Measurements from ENCODE around the gene RTEL1. TPM values are rescaled to one million over a fixed set of nuclear protein-coding genes. Genes with fewer than 3 reads are reported as not detected.

Gene RTEL1
- total and polyA plus RNA-seq, 9 of the 15 experiments (the other 6 are each of a cell fraction or from before 2014, with no cell fraction given) = 0.36 to 61.0 (median 17.9) TPM

- TF ChIP-seq C11orf30 (IDR thresholded peaks at IDR 0.05; ENCODE audit: low read depth) (peak; percentile 88), AFF1 (IDR thresholded peaks at IDR 0.05; ENCODE audit: low read depth in 1 of 2, partially characterized antibody in 2 of 2) (peak; percentile 45 to 74), GTF2F1 (IDR thresholded peaks at IDR 0.05; ENCODE audit: low read depth, low read length) (peak; percentile 66), HLTF (IDR thresholded peaks at IDR 0.05) (0 out of 2 replicates have a peak, but pooled peaks have one; percentile 3), ESRRB (CRISPR knock-in tag; IDR thresholded peaks at IDR 0.05; ENCODE audit: borderline replicate concordance) (0 out of 2 replicates have a peak, but pooled peaks have one; percentile 71), RCOR1 (IDR thresholded peaks at IDR 0.05; ENCODE audit: borderline replicate concordance in 1 of 2, low read depth in 2 of 2, low read length in 2 of 2) (peak in 1 of 2 experiments; percentile 81; a peak in 2 of 4 replicates), ZNF511 (CRISPR knock-in tag; IDR thresholded peaks at IDR 0.05) (peak; percentile 44; the same call in 1 of the 2 replicates), RFX1 (IDR thresholded peaks at IDR 0.05) (no peak), TBP (optimal IDR thresholded peaks at IDR 0.05; ENCODE audit: low read depth, low read length) (peak; percentile 91), SMARCA4 (IDR thresholded peaks at IDR 0.05) (0 out of 2 replicates have a peak, but pooled peaks have one; percentile 14), PHF21A (IDR thresholded peaks at IDR 0.05; ENCODE audit: borderline replicate concordance, low read depth) (peak; percentile 64; the same call in 1 of the 2 replicates), E2F8 (IDR thresholded peaks at IDR 0.05; ENCODE audit: low read depth, partially characterized antibody) (peak; percentile 79), HDAC8 (tag; IDR thresholded peaks at IDR 0.05) (peak; percentile 50; the same call in 1 of the 2 replicates), ETS1 (conservative IDR thresholded peaks at IDR 0.05; ENCODE audit: control insufficient read depth, low read depth, low read length) (peak; percentile 68; the same call in 1 of the 2 replicates), NR2C2 (CRISPR knock-in tag; IDR thresholded peaks at IDR 0.05) (peak; percentile 86), NR2C2 (tag; IDR thresholded peaks at IDR 0.05) (peak; percentile 96)
Measured at GRCh38 chr20:63628246-63628975, 29.7 kb upstream of the RTEL1 start (continued).
